Measurements from ENCODE around the gene KLK13.

KLK13 gene

GRCh38 chr19:51065221-51065960, 499 bp upstream of the KLK13 start:
- no peak overlapping the region for H3K4me3 ChIP-seq (replicated peaks; ENCODE audit: low read depth, low read length)

GRCh38 chr19:51063664-51064063, 1.2 kb downstream of the KLK13 start:
- DNase-seq (ENCODE audit: extremely low read depth, low read depth): no peak
- H3K4me3 ChIP-seq (replicated peaks; ENCODE audit: low read depth, low read length): no peak overlapping the region
- no peak for TF ChIP-seq CTCF (IDR thresholded peaks at IDR 0.05; ENCODE audit: low read depth, low read length, missing control alignments)

More at GRCh38 chr19:51065221-51065960, 499 bp upstream of the KLK13 start:
- no peak for DNase-seq (ENCODE audit: extremely low read depth, low read depth)
- no peak for TF ChIP-seq CTCF (IDR thresholded peaks at IDR 0.05; ENCODE audit: low read depth, low read length, missing control alignments)

- H3K4me3 ChIP-seq (replicated peaks; ENCODE audit: low read depth, low read length): no peak overlapping the region
- no peak for TF ChIP-seq CTCF (IDR thresholded peaks at IDR 0.05; ENCODE audit: low read depth, low read length, missing control alignments)
- DNase-seq (ENCODE audit: extremely low read depth, low read depth): no peak
Observed at GRCh38 chr19:51060973-51061372, 3.9 kb downstream of the KLK13 start.

- no peak overlapping the region for H3K4me3 ChIP-seq (replicated peaks; ENCODE audit: low read depth, low read length)
- no peak for TF ChIP-seq CTCF (IDR thresholded peaks at IDR 0.05; ENCODE audit: low read depth, low read length, missing control alignments)
- DNase-seq (ENCODE audit: extremely low read depth, low read depth): no peak
Observed at GRCh38 chr19:51060336-51060735, 4.6 kb downstream of the KLK13 start.

GRCh38 chr19:51059715-51060114, 5.2 kb downstream of the KLK13 start:
- no peak overlapping the region for H3K4me3 ChIP-seq (replicated peaks; ENCODE audit: low read depth, low read length)
- no peak for TF ChIP-seq CTCF (IDR thresholded peaks at IDR 0.05; ENCODE audit: low read depth, low read length, missing control alignments)
- no peak for DNase-seq (ENCODE audit: extremely low read depth, low read depth)

- DNase-seq (ENCODE audit: extremely low read depth, low read depth): no peak
- TF ChIP-seq CTCF (IDR thresholded peaks at IDR 0.05; ENCODE audit: low read depth, low read length, missing control alignments): no peak
- H3K4me3 ChIP-seq (replicated peaks; ENCODE audit: low read depth, low read length): no peak overlapping the region
Observed at GRCh38 chr19:51055866-51056265, 9.0 kb downstream of the KLK13 start.

- H3K4me3 ChIP-seq (replicated peaks; ENCODE audit: low read depth, low read length): no peak overlapping the region
- no peak for DNase-seq (ENCODE audit: extremely low read depth, low read depth)
- no peak for TF ChIP-seq CTCF (IDR thresholded peaks at IDR 0.05; ENCODE audit: low read depth, low read length, missing control alignments)
Observed at GRCh38 chr19:51047031-51047335, 17.9 kb downstream of the KLK13 start.
